Endodermal cell (in vitro differentiated cells): ENCODE data around the gene ADIG. TPM values are rescaled to one million over a fixed set of nuclear protein-coding genes. Genes with fewer than 3 reads are reported as not detected.

Experiments used
- DNase-seq: peaks from one replicate; pipeline ENCODE4 v3.0.0-alpha.2; 2017
- H3K27ac ChIP-seq: 2 replicates; pipeline ENCODE4 v1.5.1; 2013; ENCODE audit warnings: mild to moderate bottlenecking, low read depth, low read length, moderate library complexity
- H3K27me3 ChIP-seq: 2 replicates; pipeline ENCODE4 v1.6.1; 2013; ENCODE audit warnings: mild to moderate bottlenecking, low read length, moderate library complexity; ENCODE audit not compliant: insufficient read depth, control insufficient read depth, poor library complexity, severe bottlenecking
- H3K36me3 ChIP-seq: 2 replicates; pipeline ENCODE4 v1.7.0; 2013; ENCODE audit warnings: mild to moderate bottlenecking, low read length, moderate library complexity; ENCODE audit not compliant: control insufficient read depth, insufficient read depth
- H3K4me1 ChIP-seq: one replicate; pipeline ENCODE4 v1.7.0; 2013; ENCODE audit warnings: low read length; ENCODE audit not compliant: control insufficient read depth, insufficient read depth
- H3K4me3 ChIP-seq: 2 replicates; pipeline ENCODE4 v1.5.1; 2013; ENCODE audit warnings: mild to moderate bottlenecking, low read length, moderate library complexity
- H3K9ac ChIP-seq: 2 replicates; pipeline ENCODE4 v1.6.1; 2013; ENCODE audit warnings: mild to moderate bottlenecking, low read length, moderate library complexity; ENCODE audit not compliant: poor library complexity, severe bottlenecking; ENCODE audit errors: extremely low read depth
- H3K9me3 ChIP-seq: 2 replicates; pipeline ENCODE4 v1.6.1; 2013; ENCODE audit warnings: mild to moderate bottlenecking, low read length, moderate library complexity; ENCODE audit not compliant: control insufficient read depth
- H3K27ac Mint-ChIP-seq: 2 replicates; pipeline ENCODE4 v1.8.0; 2020; ENCODE audit warnings: mixed read lengths
- H3K27me3 Mint-ChIP-seq: 2 replicates; pipeline ENCODE4 v1.8.0; 2021; ENCODE audit warnings: mild to moderate bottlenecking, mixed read lengths; ENCODE audit not compliant: insufficient read depth
- H3K36me3 Mint-ChIP-seq: 2 replicates; pipeline ENCODE4 v1.8.0; 2020; ENCODE audit warnings: low read depth, mixed read lengths
- H3K4me1 Mint-ChIP-seq: 2 replicates; pipeline ENCODE4 v1.8.0; 2020; ENCODE audit warnings: mixed read lengths
- H3K4me3 Mint-ChIP-seq: 2 replicates; pipeline ENCODE4 v1.8.0; 2020; ENCODE audit warnings: mild to moderate bottlenecking, moderate library complexity, mixed read lengths
- H3K9me3 Mint-ChIP-seq: 2 replicates; pipeline ENCODE4 v1.8.0; 2020; ENCODE audit warnings: mild to moderate bottlenecking, mixed read lengths
- WGBS, 2 experiments: methylation state at CpG; one replicate each; pipeline versions ENCODE4 v1.1.5 to v1.1.7; 2013; ENCODE audit warnings: missing lambda C conversion rate in 2 of 2, mixed read lengths in 1 of 2; ENCODE audit not compliant: insufficient coverage in 1 of 2, insufficient read length in 1 of 2; 5-methylcytosine and 5-hydroxymethylcytosine counted together
- total RNA-seq, 2 donors: library from RNA; stranded (reverse); fragmentation: NEBNext Ultra II Directional in 1 of 2; extraction: Animal tissue kit (Norgen Biotek cat#: 25700) in 1 of 2; gene quantifications; 2 replicates in 1 of 2; 3 replicates in 1 of 2; pipeline ENCODE4 v1.2.1, GENCODE V29; 2021
- TF ChIP-seq, protein P1 (sequence below): fragments of 200-600 bp; sonication (generic); conservative IDR thresholded peaks from 2 replicates; pipeline ENCODE4 v1.5.0; 2021; ENCODE audit warnings: antibody characterized with exemption, mild to moderate bottlenecking

ADIG gene
- total RNA-seq, 2 donors from 2014 or later: not detected

DNA sequence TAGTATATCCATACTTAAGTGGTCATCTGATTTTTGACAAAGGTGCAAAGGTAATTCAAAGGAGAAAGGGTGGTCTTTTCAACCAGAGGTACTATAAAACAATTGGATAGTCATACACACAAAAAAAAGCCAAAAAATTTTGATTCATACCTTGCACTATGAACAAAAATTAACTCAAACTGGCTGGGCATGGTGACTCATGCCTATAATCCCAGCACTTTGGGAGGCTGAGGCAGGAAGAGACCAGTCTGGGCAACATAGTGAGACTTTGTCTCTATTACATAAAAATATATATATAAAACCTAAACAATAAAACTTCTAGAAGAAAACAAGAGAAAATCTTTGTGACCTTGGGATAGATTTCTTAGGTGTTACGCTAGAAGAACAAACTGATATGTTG lies 43.8 kb upstream of the ADIG start:
- H3K36me3 Mint-ChIP-seq: peaks cover 75% of the 10 kb centered on the region

GRCh38 chr20:38538789-38539188 lies 42.2 kb upstream of the ADIG start:
- no peak overlapping the region for H3K27ac Mint-ChIP-seq
- no peak for DNase-seq
- Histone ChIP-seq H3K9ac (no peak overlapping the region), H3K36me3 (peaks cover 96% of the 10 kb centered on the region), H3K27me3 (no peaks in the 10 kb centered on the region), H3K27ac (no peak overlapping the region), H3K4me3 (no peak overlapping the region), H3K4me1 (no peaks in the 10 kb centered on the region), H3K9me3 (no peaks in the 10 kb centered on the region)
- H3K9me3 Mint-ChIP-seq: no peaks in the 10 kb centered on the region
- TF ChIP-seq, protein P1, sequence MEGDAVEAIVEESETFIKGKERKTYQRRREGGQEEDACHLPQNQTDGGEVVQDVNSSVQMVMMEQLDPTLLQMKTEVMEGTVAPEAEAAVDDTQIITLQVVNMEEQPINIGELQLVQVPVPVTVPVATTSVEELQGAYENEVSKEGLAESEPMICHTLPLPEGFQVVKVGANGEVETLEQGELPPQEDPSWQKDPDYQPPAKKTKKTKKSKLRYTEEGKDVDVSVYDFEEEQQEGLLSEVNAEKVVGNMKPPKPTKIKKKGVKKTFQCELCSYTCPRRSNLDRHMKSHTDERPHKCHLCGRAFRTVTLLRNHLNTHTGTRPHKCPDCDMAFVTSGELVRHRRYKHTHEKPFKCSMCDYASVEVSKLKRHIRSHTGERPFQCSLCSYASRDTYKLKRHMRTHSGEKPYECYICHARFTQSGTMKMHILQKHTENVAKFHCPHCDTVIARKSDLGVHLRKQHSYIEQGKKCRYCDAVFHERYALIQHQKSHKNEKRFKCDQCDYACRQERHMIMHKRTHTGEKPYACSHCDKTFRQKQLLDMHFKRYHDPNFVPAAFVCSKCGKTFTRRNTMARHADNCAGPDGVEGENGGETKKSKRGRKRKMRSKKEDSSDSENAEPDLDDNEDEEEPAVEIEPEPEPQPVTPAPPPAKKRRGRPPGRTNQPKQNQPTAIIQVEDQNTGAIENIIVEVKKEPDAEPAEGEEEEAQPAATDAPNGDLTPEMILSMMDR: no peak
- peaks cover 74% of the 10 kb centered on the region for H3K36me3 Mint-ChIP-seq
- H3K27me3 Mint-ChIP-seq: no peaks in the 10 kb centered on the region
- no peaks in the 10 kb centered on the region for H3K4me1 Mint-ChIP-seq
- WGBS, 2 experiments: 100% methylated on average over 2 of the region's 2 CpGs; no CpG with 5 or more reads in 1 of the 2 experiments
- no peak overlapping the region for H3K4me3 Mint-ChIP-seq

More for the DNA sequence above, 43.8 kb upstream of the ADIG start:
- no peak overlapping the region for H3K4me3 ChIP-seq
- Mint-ChIP-seq H3K27me3 (no peaks in the 10 kb centered on the region), H3K4me1 (no peaks in the 10 kb centered on the region), H3K4me3 (no peak overlapping the region), H3K9me3 (no peaks in the 10 kb centered on the region), H3K27ac (no peak overlapping the region)
- no peaks in the 10 kb centered on the region for H3K27me3 ChIP-seq
- no peaks in the 10 kb centered on the region for H3K9me3 ChIP-seq
- WGBS, 2 experiments: 96 to 100% methylated on average over 1 of the region's 1 CpG
- H3K36me3 ChIP-seq: peaks cover 94% of the 10 kb centered on the region
- no peak overlapping the region for H3K27ac ChIP-seq
- no peak for DNase-seq
- TF ChIP-seq, protein P1: no peak
- H3K9ac ChIP-seq: no peak overlapping the region
- H3K4me1 ChIP-seq: no peaks in the 10 kb centered on the region

DNA sequence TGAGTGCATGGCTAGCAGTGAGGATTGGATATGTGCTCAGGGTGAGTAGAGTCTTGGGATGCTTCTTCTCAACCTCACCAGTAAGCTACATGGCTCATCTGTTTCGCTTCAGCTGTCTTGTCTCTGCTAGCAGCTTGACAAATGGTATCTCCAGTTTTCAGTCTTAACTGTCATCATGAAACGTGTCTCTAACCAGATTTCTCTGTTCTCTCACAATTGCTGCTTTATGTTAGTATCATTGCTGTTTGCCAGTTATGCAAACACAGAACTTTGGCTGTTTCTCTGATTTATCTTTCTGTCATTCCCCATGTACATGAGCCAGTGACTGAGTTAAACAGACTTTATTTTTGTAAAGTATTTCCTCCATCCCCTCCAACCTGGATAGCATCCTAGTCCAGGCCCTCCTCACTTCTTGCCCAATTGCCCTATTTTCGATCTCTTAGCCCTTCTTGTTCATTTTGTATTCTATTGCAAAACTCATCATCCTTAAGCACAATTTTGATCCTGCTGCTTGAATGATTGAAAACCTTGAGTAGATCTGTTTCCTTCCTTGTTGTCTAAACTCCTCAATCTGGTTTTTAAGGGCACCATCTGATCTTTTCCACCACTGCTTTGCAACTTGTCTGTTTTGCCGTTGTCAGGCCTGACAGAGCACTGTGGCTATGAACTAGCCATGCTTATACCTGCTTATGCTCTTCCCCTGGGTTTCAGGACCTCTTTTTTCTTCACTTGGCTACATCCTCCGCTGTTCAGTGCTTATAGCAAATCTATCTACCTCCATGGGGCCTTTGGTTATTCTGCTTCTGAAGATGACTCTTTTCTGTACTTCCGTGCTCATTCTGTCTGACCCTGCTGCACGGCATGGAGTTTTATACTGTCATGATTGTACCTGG lies 37.7 kb upstream of the ADIG start:
- Histone ChIP-seq H3K4me3 (no peak overlapping the region), H3K4me1 (no peaks in the 10 kb centered on the region), H3K9me3 (no peaks in the 10 kb centered on the region), H3K27ac (no peak overlapping the region), H3K9ac (no peak overlapping the region), H3K27me3 (no peaks in the 10 kb centered on the region), H3K36me3 (peaks cover 97% of the 10 kb centered on the region)
- Mint-ChIP-seq H3K27me3 (no peaks in the 10 kb centered on the region), H3K4me3 (no peak overlapping the region), H3K36me3 (peaks cover 67% of the 10 kb centered on the region), H3K9me3 (no peaks in the 10 kb centered on the region), H3K27ac (no peak overlapping the region), H3K4me1 (no peaks in the 10 kb centered on the region)
- 90 to 91% methylated on average over 7 of the region's 7 CpGs for WGBS, 2 experiments
- DNase-seq: no peak
- TF ChIP-seq, protein P1: no peak
